HG03095 (cell line): ENCODE measurements around the gene PLA2G2D.

Experiments
- ATAC-seq: cut with Tn5 transposase; IDR thresholded peaks from one replicate; pipeline ENCODE4 v1.9.1; 2021; ENCODE audit warnings: moderate library complexity; ENCODE audit not compliant: unreplicated experiment

PLA2G2D gene, protein sequence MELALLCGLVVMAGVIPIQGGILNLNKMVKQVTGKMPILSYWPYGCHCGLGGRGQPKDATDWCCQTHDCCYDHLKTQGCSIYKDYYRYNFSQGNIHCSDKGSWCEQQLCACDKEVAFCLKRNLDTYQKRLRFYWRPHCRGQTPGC

DNA sequence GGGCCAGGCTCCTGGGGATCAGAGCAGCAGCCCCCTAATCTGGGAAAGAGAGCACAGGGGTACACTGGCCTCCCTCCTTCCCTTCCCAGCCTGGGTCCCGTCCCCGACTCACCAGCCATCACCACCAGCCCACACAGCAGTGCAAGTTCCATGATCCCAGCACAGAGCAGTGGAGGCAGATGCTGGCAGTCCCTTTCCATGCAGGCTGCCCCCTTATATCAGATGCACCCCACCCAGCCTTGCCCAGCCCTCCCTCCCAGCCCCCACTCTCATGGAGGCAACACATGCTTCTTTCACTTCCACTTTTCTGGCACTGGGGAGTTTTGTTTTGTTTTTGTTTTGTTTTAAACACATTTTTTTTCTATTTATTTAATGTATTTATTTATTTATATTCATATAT is at the start of gene PLA2G2D:
PLA2G2D (minus strand) TSS at position 190 of the 400 bp plus-strand sequence; CDS start at position 152, 38 bp downstream.
- no peak for ATAC-seq

DNA sequence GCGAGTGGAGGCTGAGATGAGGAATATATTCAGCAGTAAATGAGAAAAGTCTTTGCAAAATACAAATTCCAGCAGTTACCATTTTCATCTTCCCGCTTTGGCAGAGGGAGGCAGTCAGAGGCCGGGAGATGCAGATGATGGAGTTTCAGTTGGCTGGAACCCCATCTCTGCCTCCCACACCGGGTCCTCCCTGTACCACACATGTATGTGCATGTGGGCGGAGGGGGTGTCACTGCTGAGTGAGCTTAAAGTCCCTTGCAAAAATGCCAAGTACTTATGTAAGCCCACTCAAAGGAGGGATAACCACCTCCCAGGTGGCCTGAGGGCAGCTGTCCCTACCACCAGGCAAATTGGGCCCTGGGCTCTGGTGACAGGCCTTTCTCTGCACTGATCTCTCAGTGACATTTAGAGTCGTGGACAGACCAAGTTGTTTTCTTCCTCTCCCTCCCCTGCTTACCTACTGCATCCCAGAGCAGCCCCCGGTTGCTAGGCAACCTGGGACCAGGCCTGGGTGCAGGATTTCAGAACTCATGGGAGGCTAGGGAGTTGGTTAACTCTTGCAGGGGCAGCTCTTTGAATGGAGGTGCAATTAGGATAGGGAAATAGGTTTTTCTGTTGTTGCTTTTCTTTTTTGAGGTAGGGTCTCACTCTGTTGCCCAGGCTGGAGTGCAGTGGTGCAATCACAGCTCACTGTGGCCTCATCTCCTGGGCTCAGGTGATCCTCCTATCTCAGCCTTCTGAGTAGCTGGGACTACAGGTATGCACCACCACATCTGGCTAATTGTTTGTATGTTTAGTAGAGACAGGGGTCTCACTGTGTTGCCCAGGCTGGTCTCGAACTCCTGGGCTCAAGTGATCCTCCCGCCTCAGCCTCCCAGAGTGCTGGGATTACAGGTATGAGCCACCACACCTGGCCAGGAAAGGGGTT is 49.5 kb upstream of the PLA2G2D start:
- no peak for ATAC-seq

DNA sequence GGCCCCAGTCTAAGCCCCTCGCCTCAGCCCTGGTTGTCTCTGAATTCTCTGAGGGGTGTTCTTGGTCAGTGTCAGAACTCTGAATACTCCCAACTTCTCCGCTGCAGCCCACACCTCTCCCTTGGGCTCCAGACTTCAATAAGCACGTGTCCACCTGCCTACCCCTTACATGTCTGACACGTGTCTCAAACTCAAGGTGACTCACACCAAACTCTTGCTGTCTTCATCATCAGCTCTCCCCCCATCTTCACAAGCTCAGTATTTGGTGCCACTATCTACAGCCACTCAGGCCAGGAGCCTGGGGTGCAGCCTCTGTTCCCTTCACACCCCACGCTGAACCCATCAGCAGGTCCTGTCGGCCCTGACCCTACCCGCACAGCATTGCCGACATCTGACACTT is 47.8 kb upstream of the PLA2G2D start:
- no peak for ATAC-seq

DNA sequence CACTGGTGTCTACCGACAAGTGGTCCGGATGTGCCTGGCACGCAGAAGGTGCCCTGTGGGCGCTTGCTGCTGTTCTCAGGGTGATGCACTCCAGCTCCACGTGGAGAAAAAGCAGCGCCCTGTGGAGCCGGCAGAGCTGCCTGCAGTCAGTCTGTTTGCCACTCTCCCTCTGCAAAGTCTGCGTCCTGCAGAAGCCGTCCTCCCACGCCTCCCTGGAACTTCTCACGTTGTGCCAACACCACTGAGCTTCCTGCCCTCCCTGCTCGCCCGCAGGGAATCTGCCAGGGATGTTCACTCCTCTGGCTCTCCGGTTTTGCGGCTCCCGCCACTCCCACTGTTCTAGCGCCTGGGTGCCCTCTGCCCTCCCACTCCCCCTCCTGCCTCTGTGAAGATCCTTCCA is 46.7 kb upstream of the PLA2G2D start:
- ATAC-seq = no peak

DNA sequence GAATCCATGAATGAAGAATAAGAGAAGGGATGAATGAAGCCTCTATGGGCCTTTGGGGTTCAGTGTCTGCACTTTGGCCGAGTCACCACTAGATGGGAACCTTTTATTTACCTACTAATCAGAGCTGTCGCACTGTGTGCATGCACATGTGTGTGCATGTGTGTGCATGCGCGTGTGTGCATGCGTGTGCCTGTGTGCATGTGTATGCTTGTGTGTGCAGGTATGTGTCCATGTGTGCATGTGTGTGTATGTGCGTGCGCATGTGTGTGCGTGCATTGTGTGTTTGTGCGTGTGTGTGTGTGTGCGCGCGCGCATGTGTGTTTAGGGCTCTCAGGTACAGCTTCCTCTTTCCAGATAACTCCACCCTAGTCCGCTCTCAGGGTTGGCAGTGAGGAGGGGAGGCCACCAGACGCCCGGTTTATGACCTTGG is 46.2 kb upstream of the PLA2G2D start:
- no peak for ATAC-seq

DNA sequence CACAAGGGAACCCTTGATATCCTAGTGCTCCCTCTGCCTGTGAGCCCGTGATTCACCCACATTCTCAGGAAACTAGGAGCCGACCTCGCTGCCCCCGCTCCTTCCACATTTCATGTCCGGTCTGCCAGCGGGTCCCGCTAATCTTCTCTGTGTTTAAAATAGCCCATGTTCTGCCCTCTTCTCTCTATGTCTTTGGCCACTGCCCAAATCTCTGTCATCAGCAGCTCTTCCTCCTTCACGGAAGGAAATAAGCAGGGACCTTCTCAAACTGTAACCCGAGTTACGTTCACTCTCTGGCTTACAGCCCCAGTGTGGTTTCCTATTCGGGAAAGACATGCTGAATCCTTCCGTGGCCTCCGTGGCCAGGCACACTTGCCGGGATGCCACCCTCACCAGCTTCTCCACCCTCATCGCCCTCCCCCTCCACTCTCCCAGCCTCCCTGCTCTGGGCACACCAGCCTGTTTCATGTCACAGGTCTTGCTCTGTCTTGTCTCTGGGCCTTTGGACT is 45.4 kb upstream of the PLA2G2D start:
- ATAC-seq = no peak

DNA sequence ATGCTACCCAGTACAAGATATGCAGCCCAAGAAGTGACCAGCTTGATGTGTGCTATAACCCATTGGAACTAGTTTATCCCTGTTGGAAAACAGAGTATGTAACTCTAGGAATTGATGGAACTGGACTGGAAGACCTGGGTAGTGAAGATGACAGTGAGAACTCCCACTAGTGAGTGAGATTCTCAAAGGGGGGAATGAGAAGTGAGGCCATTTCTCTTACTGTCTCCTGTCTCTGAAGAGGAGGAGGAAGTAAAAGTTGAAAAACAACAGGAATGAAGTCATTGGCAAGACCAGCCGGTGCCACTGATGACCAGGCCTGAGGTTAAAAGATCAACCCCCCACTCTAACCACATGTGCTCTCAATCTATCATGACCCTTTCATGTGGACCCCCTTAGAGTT is 40.7 kb upstream of the PLA2G2D start:
- no peak for ATAC-seq

DNA sequence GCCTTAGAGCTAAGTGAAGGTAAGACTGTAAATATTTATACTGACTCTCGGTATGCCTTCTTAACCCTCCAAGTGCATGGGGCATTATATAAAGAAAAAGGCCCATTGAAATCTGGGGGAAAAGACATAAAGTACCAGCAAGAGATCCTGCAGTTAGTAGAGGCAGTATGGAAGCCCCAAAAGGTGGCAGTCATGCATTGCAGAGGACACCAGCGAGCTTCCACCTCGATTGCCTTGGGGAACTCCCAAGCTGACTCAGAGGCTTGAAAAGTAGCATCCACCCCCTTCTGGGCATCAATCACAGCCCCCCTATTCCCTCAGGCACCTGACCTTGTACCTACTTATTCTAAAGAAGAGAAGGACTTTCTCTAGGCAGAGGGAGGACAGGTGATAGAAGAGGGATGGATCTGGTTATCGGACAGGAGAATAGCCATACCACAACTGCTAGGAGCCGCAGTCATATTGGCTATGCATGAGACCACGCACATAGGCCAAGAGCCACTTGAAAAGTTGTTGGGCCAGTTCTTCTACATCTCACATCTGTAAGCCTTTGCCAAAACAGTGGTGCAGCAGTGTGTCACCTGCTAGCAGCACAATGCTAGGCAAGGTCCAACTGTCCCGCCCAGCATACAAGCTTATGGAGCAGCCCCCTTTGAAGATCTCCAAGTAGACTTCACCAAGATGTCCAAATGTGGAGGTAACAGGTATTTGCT is 39.2 kb upstream of the PLA2G2D start:
- no peak for ATAC-seq

DNA sequence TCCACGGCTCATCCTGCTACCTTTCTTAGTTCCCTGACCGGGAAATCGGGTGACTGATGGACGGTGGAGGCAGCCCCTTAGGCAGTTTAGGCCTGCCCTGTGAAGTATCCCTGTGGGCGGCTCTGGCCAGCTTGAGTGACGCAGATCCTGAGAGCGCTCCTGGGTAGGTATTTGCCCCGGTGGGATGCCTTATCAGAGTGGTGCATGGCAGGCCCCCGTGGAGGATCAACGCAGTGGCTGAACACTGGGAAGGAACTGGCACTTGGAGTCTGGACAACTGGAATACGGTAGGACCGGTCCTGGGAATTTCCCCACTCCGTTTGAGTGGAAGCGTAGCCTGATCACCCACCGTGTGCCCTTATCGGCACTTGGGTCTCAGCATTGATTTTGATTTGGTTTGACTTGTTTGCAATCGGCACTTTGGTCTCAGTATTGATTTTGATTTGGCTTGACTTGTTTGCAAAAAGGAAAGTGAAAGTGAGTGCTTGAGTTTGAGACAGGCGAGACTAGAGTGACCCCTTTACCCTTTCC is 35.0 kb upstream of the PLA2G2D start:
- ATAC-seq = no peak

DNA sequence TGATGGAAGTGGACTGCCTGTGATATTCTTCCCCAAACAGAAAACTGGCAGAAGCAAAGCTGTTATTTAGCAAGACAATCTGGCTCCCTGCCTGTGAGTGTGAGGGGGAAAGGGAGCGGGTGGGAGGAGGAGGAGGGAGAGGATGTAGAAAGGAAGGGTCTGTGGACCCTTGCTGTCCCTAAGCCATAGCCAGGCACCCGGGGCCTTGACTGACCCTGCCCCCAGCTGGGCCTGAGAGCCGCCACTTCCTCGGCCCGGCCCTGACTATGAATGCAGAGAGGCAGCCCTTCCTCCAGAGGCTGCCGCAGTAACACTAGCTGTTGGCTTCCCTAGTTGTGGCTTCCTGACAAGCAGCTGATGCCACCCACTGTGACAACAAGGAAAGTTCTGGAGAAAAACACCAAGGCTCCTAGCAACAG is 33.7 kb upstream of the PLA2G2D start:
- no peak for ATAC-seq

DNA sequence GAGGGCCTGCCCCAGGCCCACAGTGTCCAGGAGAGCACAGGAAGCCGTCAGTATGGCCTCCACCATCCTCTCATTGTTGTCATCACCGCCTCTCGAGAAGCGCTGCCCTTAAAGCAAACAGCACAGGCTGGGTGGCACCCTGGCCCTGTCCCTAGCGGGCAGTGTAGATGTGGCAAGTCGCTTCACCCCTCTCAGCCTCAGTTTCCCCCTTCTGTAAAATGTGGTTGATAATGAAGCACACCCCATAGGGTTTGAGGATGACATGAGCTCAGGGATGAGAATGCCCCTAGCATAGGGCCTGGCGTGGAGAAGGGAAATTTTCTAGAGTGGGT is 33.2 kb upstream of the PLA2G2D start:
- no peak for ATAC-seq

DNA sequence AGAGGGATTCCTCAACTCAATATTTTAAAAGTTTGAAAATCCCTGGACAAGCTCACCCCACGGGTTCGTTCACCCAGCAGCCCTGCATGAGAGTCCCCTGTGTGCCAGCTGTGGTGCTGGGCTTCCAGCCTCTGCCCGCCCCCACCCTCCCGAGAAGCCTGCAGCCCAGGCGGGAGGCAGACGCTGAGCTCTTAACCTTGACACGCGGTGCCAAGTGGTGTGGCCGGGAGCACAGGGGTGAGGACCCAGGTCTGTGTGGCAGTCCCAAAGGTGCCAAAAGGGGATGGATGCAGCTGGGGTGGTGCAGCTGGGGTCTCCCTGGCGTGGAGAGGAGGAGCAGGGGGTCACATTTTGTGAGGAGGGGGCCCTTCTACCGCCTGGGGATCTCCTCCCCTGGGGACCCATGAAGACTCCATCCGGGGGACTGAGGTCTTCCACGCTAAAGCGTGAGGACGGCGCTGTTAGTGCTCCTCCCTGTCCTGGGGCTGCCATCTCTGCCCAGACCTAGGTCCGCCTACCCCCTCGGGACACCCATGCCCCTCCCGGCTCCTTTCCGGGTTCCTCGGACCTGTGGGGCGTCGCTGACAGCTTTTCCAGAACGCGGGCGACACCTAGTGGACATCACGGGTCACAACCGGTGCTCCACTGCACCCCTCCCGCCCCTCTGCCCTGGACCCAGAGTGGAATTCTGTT is 32.7 kb upstream of the PLA2G2D start:
- ATAC-seq = no peak

DNA sequence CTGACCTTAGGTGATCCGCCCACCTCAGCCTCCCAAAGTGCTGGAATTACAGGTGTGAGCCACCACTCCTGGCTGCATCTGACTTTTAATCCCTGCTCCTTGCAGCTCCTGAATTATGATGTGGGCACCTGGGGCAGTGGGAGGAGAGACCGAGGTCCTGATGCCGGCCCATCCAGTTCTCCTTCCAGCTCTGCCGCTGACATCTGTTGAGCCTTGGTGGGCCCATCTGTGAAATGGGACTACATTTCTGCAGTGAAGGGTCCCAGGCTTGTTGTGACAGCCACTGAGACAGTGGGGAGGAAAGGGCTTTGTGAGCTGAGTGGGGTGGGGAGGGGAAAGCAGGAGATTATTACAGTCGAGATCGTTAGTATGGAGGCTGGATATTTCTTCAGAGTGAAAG is 31.6 kb upstream of the PLA2G2D start:
- ATAC-seq = no peak

DNA sequence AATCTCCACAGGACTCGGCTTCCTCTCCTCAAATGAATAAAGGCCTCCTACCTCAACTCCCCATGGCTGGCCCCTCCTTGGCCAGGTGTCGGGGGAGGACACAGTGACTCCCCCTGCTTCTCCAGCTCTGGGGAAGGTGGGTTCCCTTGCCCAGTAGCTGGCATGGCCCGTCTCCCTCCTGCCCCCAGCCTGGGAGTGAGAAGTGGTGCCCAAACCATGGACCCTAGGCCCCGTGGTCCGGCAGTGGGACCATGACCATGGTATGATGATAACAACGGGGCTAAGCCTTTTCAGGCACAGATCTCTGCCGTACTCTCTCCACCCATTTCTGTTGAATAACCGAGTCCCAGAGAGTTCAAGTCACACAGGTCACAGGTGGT is 31.0 kb upstream of the PLA2G2D start:
- no peak for ATAC-seq

DNA sequence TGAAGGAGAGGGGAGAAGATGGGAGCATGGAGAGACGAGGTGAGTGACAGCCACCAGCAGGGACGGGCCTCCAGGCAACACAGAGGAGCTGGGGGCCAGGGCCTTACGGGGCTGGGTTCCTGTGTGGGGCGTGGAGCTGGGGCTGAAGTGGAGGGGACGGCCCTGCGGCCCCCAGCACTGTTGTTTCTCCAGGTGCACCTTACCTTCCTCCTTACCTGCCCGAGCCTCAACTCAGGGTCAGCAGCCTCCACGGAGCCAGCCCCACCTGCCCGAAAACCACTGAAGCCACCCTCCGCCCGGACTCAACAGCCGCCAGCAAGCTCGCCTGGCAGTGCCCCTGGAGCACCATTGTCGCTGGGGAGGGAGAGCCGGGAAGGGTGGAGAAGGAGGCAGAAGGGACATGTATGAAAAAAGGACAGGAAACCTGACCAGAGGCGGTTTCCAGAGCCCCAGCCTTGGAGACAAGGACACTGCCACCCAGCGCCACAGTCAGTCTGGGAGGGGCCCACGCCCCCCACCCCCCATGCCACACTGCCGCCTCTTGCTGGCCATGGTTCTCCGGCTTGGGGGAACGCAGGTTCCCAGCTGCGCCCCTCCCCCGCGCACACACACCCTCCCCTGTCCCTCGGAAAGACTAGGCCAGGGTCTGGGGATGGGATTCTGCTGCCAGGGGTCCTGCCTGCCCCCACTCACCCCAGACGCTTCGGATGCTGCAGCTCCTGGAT is 30.4 kb upstream of the PLA2G2D start:
- ATAC-seq = no peak

DNA sequence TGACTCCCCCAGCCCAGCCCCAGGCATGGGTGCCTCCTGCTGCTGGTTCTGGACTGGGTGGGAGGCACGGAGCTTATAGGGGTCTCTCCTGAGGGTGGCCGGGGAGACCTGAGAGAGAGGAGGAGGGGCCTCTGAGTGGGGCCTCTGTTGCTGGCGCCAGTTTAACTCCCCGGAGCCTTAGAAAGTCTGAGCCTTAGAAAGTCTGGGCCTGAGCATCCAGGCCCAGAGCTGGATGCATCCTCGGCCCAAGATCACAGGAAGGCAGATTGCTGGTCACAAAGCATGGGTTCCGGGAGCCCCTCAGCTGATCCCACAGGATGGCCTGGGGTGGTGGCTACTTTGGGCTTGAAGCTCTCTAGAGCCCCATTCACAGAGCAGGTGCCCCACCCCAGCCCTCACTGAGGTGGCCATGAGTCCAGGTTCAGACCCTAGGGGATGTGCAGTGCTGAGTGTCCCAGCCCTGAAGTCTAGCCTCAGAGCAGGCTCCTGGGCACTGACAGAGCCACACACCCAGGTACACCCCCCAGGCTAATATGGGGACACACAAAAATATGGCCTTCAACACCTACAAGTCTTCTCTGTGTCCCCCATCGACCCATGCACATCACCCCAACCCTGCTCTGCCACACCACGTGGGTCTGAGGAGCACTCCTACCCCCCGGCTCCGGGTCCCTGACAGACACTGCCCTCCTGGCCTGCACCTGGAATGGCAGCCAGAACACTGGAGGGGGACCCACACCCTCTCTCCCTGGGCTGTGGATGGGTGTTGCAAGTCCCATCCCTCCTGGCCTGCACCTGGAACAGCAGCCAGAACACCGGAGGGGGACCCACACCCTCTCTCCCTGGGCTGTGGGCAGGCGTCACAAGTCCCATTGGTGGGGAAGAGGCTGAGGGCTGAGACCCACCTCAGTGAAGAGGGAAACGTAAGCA is 29.5 kb upstream of the PLA2G2D start:
- no peak for ATAC-seq

DNA sequence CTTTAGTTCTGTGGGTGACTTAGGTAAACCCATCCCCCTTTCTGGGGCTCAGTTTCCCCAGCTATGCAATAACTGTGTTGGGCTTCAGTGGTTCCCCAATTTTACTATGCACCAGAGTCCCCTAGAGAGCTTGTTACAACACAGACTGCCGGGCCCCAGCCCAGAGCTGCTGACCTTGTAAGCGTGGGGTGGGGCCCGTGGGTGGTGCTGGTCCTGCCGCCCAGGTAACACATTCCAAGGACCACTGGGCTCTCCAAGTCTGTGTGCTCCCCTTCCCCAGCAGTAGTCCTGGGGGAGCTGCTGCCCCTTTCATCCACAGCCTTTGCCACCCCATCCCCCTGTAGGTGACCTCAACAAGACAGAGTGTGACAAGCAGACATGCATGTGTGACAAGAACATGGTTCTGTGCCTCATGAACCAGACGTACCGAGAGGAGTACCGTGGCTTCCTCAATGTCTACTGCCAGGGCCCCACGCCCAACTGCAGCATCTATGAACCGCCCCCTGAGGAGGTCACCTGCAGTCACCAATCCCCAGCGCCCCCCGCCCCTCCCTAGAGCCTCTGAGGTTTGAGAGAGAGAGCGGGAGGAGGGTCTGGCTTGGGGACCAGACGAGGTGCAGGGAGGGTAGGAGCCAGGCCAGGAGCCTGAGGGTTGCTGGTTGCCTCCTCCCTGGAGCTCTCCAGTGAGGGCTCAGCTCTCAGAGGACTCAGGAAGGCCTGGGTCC is 28.7 kb upstream of the PLA2G2D start:
- ATAC-seq = no peak

DNA sequence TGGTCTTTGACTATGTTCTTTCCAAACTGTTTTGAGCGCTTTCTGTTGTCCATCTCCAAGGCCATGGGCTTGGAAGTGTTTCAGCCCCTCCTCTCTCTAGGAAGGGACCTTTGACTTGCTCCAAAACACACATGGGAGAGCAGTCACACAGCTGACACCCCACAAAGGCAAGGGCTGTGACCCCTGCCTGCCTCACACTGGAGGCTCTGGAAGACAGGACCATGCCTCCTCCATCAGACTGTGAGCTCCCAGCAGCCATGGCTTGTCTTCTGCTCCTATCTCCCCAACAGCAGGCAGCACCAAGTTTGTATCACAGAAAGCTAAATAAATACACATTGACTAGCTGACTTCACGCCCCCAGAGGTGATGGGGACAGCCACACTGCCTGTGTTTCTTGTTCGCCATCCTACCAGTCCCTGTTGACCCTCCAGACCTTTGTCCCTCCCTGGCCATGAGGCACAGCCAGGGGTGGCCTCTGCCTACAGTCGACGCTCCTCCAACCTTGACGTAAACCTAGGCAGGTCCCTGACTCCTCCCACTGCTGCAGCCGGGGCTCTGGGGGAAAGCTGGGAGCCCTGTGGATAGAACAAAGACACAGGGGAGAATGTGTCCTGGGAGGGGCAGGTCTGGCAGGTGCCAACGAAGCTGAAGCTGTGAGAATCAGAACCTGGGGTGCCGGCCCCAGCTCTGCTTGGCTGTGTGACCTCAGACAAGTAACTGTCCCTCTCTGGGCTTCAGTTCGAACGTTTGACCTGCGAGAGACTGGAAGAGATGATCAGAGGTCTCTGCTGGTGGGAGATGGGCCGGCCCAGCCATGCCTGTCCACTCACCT is 24.6 kb upstream of the PLA2G2D start:
- no peak for ATAC-seq
